Measurements from ENCODE around the gene LETMD1. TPM values are rescaled to one million over a fixed set of nuclear protein-coding genes. Genes with fewer than 3 reads are reported as not detected.
A peak's percentile ranks its signal among the peaks of the same experiment; 100 is the strongest.

LETMD1 gene
- total and polyA plus RNA-seq, 2 donors (not counting 3 experiments of a cell fraction or from before 2014, with no cell fraction given) = 38.9 to 47.7 TPM

DNA sequence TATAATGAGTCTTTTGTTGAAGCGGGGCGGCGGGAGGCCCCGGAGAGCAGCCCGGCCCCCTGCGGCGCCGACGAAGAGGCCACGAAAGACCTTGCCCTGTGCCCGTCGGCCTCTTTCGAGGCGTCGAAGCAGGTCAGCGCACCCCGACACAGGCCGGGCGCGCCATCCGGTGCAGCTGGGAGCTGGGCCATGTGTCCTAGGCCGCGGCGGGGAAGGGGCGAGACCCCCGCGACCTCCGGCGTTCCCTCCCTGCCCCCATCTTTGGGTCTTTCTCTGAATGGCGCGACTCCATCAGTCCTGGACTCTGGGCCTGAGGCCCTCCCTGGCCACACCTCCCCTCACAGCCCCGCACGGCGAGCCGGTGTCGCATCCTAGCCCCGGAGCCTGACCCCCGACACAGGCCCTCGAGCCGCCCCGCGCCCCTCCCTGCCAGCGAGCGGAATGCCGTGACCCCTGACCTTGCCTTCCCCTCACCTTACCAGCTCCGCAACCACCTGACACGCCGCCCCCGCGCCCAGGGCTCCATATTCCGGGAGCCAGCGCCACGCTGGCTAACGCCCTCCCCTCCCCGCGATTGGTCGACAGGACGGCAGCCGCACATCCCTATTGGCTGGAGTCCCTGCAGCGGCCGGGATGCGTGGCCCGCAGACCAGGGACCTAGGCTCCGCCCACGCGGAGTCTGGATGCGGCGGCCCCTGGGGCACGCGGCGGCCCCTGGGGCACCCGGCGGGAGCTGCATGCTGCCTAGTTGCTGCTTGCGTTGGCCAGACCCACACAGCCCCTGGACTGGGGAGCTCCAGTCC, 22.1 kb upstream of the LETMD1 start, which contains the start of gene SLC11A2:
Gene SLC11A2, minus strand, starts transcription at position 549 of the 803 bp plus-strand sequence. CDS start 15,656 bp downstream, outside the sequence.
- POLR2A ChIA-PET = interaction anchor here (0.7 to 1.7 kb wide), 2 partner anchors 58 to 285 kb away, joined by 3 to 4 read pairs; partner anchors contain the start of gene CSRNP2
- Histone ChIP-seq H3K9ac (replicated peaks; ENCODE audit: extremely low read depth, insufficient read depth, low read length) (peak within 1 kb of the TSS; percentile 93), H4K20me1 (replicated peaks; ENCODE audit: control insufficient read depth, extremely low read depth, insufficient read depth, low read length) (no peaks in the 10 kb centered on the region), H3K9me3 (replicated peaks; ENCODE audit: control insufficient read depth, insufficient read depth, low read length) (no peaks in the 10 kb centered on the region), H3K4me2 (ENCODE audit: insufficient read depth, low read length) (peak within 1 kb of the TSS; percentile 100), H3K79me2 (ENCODE audit: control insufficient read depth, insufficient read depth, low read length) (peaks cover 47% of the 10 kb centered on the region), H3K4me3 (replicated peaks in 1 of 3; ENCODE audit: insufficient read depth in 1 of 3, low read depth in 1 of 3, low read length in 3 of 3) (peak within 1 kb of the TSS; percentile 64 to 79 (median 78)), H3K4me1 (ENCODE audit: control insufficient read depth, extremely low read depth, insufficient read depth, low read length) (peaks cover 17% of the 10 kb centered on the region), H3K27me3 (ENCODE audit: control insufficient read depth in 2 of 2, insufficient read depth in 2 of 2, low read length in 2 of 2) (peaks cover 5 to 7% of the 10 kb centered on the region in 2 experiments), H2AFZ (ENCODE audit: low read depth, low read length) (peak within 1 kb of the TSS; percentile 90), H3K36me3 (ENCODE audit: control insufficient read depth in 2 of 2, extremely low read depth in 1 of 2, insufficient read depth in 2 of 2, low read length in 2 of 2) (no peaks in the 10 kb centered on the region), H3K9me1 (replicated peaks; ENCODE audit: control insufficient read depth, extremely low read depth, insufficient read depth, low read length) (no peaks in the 10 kb centered on the region), H3K27ac (ENCODE audit: insufficient read depth, low read depth, low read length) (peak within 1 kb of the TSS; percentile 90)
- no TSS peak for BruUV-seq (replicated peaks)
- intact Hi-C loops (cut with micrococcal nuclease) (loop anchor here (1.0 to 5.0 kb wide), 5 partner anchors 22 to 262 kb away; partner anchors contain the start of genes ATF1 and LETMD1), dilution Hi-C loops (cut with MboI; ENCODE audit: extremely low pct_ligation_motif_present, low sequenced_read_pairs) (no loop called here)
- CTCF ChIA-PET = interaction anchor here (0.9 to 3.4 kb wide), 9 partner anchors 9 to 315 kb away, joined by 3 to 16 read pairs (median 5); partner anchors contain the start of gene ATF1
- peak; percentile 86 for FAIRE-seq
- DNase-seq (ENCODE audit: low read depth, low spot score) = peak; percentile 95
- TF ChIP-seq POLR2AphosphoS5 (IDR thresholded peaks at IDR 0.05; ENCODE audit: insufficient read depth, low read depth, low read length) (peak; percentile 29), JUN (IDR thresholded peaks at IDR 0.05; ENCODE audit: borderline replicate concordance, insufficient read depth, insufficient read length, low read depth) (no peak), FOS (IDR thresholded peaks at IDR 0.05; ENCODE audit: borderline replicate concordance, insufficient read depth, low read length) (no peak), POLR2A (IDR thresholded peaks at IDR 0.05; ENCODE audit: low read depth, low read length) (peak; percentile 73), GATA2 (IDR thresholded peaks at IDR 0.05; ENCODE audit: insufficient read depth, insufficient read length, low read depth, low read length) (no peak), MYC (IDR thresholded peaks at IDR 0.05; ENCODE audit: low read depth, low read length) (no peak), MAX (IDR thresholded peaks at IDR 0.05; ENCODE audit: insufficient read depth, insufficient read length) (peak; percentile 23), CTCF (IDR thresholded peaks at IDR 0.05; ENCODE audit: extremely low read depth in 1 of 2, insufficient read depth in 1 of 2, low read depth in 1 of 2, low read length in 2 of 2) (peak in 1 of 2 donors; percentile 31)

Measured in endothelial cell of umbilical vein (primary cell).